HUES48 (cell line): ENCODE data around the gene MYO1D.
"Not testable (repeated sequence)": the region's sequence is repeated elsewhere in the genome, so short reads cannot be mapped to it uniquely, and the experiment has no call there.

Experiments
- H3K27ac ChIP-seq: one replicate; pipeline ENCODE4 v1.7.0; 2013; ENCODE audit warnings: low read depth, low read length, inconsistent platforms
- H3K27me3 ChIP-seq: 2 replicates; pipeline ENCODE4 v1.6.1; 2013; ENCODE audit warnings: mild to moderate bottlenecking, low read length; ENCODE audit not compliant: control insufficient read depth, insufficient read depth
- H3K36me3 ChIP-seq: 2 replicates; pipeline ENCODE4 v1.6.1; 2013; ENCODE audit warnings: low read length; ENCODE audit not compliant: control insufficient read depth, insufficient read depth
- H3K4me1 ChIP-seq: 2 replicates; pipeline ENCODE4 v1.6.1; 2013; ENCODE audit warnings: mild to moderate bottlenecking, low read length; ENCODE audit not compliant: control insufficient read depth, insufficient read depth
- H3K4me3 ChIP-seq: 2 replicates; pipeline ENCODE4 v1.5.1; 2013; ENCODE audit warnings: mild to moderate bottlenecking, low read depth, low read length
- H3K9ac ChIP-seq: 2 replicates; pipeline ENCODE4 v1.6.1; 2013; ENCODE audit warnings: mild to moderate bottlenecking, low read depth, low read length, moderate library complexity
- H3K9me3 ChIP-seq: 2 replicates; pipeline ENCODE4 v1.6.1; 2013; ENCODE audit warnings: low read length; ENCODE audit not compliant: control insufficient read depth, insufficient read depth

Gene MYO1D

GRCh38 chr17:32651084-32651483 is 225.8 kb downstream of the MYO1D start:
- Histone ChIP-seq H3K9me3 (no peaks in the 10 kb centered on the region), H3K27ac (no peak overlapping the region), H3K4me1 (no peaks in the 10 kb centered on the region), H3K36me3 (peaks cover 8% of the 10 kb centered on the region; the same call in 1 of the 2 replicates), H3K9ac (no peak overlapping the region), H3K4me3 (no peak overlapping the region), H3K27me3 (no peaks in the 10 kb centered on the region)

DNA sequence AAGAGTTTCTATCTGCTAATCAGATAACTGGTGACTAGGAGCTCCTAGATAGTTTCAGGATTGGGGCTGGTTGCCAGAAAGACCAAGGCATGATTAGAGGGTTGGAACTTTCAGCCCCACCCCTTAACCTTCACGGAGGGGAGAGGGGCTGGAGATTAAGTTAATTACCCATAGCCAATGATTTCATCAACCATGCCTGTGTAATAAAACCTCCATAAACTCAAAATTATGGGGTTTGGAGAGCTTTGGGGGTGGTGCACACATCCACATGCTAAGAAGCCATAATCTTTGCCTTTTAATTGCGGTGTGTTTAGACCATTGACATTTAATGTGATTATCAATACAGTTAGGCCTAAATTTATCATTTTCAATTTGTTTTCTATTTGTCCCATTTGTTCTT is 228.5 kb downstream of the MYO1D start:
- Histone ChIP-seq H3K27ac (no peak overlapping the region), H3K4me1 (no peaks in the 10 kb centered on the region), H3K27me3 (no peaks in the 10 kb centered on the region), H3K9me3 (no peaks in the 10 kb centered on the region), H3K4me3 (no peak overlapping the region), H3K36me3 (peaks cover 5% of the 10 kb centered on the region; the same call in 1 of the 2 replicates), H3K9ac (no peak overlapping the region)

GRCh38 chr17:32646941-32647340 is 230.0 kb downstream of the MYO1D start:
- Histone ChIP-seq H3K9me3 (no peaks in the 10 kb centered on the region), H3K27ac (no peak overlapping the region), H3K4me1 (no peaks in the 10 kb centered on the region), H3K4me3 (no peak overlapping the region), H3K36me3 (peaks cover 2% of the 10 kb centered on the region; the same call in 1 of the 2 replicates), H3K27me3 (no peaks in the 10 kb centered on the region), H3K9ac (no peak overlapping the region)

DNA sequence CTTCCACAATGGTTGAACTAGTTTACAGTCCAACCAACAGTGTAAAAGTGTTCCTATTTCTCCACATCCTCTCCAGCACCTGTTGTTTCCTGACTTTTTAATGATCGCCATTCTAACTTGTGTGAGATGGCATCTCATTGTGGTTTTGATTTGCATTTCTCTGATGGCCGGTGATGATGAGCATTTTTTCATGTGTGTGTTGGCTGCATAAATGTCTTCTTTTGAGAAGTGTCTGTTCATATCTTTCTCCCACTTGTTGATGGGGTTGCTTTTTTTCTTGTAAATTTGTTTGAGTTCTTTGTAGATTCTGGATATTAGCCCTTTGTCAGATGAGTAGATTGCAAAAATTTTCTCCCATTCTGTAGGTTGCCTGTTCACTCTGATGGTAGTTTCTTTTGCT is 235.4 kb downstream of the MYO1D start:
- H3K36me3 ChIP-seq, H3K9ac ChIP-seq, H3K4me1 ChIP-seq, H3K4me3 ChIP-seq, H3K9me3 ChIP-seq, H3K27me3 ChIP-seq, H3K27ac ChIP-seq: not testable (repeated sequence)

DNA sequence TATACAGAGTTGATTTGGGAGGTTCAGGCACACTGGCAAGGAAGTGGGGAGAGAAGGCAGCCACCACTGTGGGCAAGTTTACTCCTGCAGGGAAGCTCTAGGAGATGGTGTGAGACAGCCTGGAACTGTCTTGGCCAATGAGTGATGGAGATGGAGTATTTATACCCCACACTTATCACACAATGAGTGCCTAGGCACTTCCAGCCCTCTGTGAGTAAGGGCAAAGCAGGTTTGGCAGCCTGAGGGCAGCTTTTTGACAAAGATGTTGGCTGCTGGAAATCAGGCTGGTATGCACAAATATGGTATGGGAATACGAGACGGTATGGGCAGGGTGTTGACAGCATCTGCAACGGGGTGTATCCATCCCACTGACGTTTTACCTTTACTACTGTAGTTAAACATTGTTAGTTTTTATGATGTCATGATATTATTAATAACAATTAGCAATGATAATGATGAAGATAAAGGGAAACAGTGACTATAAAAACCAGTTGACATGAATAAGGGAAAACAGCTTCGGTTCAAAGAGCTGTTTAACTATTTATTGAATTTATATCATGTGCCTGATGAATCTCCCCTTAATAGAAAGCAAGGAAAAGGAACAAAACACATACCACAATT is 240.2 kb downstream of the MYO1D start:
- H3K9me3 ChIP-seq: no peaks in the 10 kb centered on the region
- H3K27ac ChIP-seq: no peak overlapping the region
- no peaks in the 10 kb centered on the region for H3K36me3 ChIP-seq
- H3K9ac ChIP-seq: no peak overlapping the region
- no peak overlapping the region for H3K4me3 ChIP-seq
- no peaks in the 10 kb centered on the region for H3K27me3 ChIP-seq
- no peaks in the 10 kb centered on the region for H3K4me1 ChIP-seq

- H3K9me3 ChIP-seq: no peaks in the 10 kb centered on the region
- no peaks in the 10 kb centered on the region for H3K27me3 ChIP-seq
- H3K9ac ChIP-seq: no peak overlapping the region
- H3K36me3 ChIP-seq: no peaks in the 10 kb centered on the region
- no peak overlapping the region for H3K4me3 ChIP-seq
- H3K27ac ChIP-seq: no peak overlapping the region
- H3K4me1 ChIP-seq: no peaks in the 10 kb centered on the region
Observed at GRCh38 chr17:32634167-32634566, 242.8 kb downstream of the MYO1D start.

- Histone ChIP-seq H3K9me3 (no peaks in the 10 kb centered on the region), H3K9ac (no peak overlapping the region), H3K27ac (no peak overlapping the region), H3K36me3 (no peaks in the 10 kb centered on the region), H3K4me3 (no peak overlapping the region), H3K27me3 (no peaks in the 10 kb centered on the region), H3K4me1 (peaks cover 13% of the 10 kb centered on the region)
Observed at GRCh38 chr17:32631341-32632096, 245.4 kb downstream of the MYO1D start.

- no peaks in the 10 kb centered on the region for H3K9me3 ChIP-seq
- H3K27me3 ChIP-seq: no peaks in the 10 kb centered on the region
- H3K4me3 ChIP-seq: no peak overlapping the region
- no peak overlapping the region for H3K9ac ChIP-seq
- H3K36me3 ChIP-seq: no peaks in the 10 kb centered on the region
- peaks cover 16% of the 10 kb centered on the region for H3K4me1 ChIP-seq
- no peak overlapping the region for H3K27ac ChIP-seq
Observed at GRCh38 chr17:32629563-32630190, 247.2 kb downstream of the MYO1D start.

DNA sequence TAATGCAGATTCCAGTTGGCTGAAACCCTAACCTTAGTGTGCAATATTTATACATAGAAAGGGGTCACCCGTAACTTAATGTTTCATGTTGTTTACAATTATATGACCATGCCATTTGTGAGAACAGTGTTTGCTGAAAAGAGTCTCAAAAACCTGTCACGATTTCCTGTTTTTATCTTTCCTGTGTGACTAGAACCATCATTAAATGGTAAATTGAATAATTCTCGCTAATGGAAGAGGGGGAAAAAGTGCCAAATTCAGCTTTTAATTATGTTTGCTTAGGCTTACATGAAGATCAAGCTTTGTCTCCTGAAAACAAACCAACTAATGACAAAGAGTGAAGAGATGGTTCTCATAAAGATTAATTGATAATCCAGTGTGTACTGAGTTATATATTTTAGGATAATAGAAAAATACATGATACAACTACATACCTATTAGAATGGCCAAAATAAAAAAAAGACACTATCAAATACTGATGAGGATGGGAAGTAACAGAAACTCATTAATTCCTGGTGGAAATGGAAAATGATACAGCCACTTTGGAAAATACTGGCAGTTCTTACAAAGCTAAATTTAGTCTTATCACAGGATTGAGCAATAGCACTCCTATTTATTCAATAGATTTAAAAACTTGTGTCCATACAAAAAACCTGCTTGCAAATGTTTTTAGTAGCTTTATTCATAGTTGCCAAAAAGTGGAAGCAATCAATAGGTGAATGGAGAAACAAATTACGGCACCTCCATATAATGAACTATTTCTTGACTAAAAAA is 248.5 kb downstream of the MYO1D start:
- Histone ChIP-seq H3K27ac (no peak overlapping the region), H3K27me3 (no peaks in the 10 kb centered on the region), H3K36me3 (no peaks in the 10 kb centered on the region), H3K9ac (no peak overlapping the region), H3K4me1 (peaks cover 16% of the 10 kb centered on the region), H3K9me3 (no peaks in the 10 kb centered on the region), H3K4me3 (no peak overlapping the region)

DNA sequence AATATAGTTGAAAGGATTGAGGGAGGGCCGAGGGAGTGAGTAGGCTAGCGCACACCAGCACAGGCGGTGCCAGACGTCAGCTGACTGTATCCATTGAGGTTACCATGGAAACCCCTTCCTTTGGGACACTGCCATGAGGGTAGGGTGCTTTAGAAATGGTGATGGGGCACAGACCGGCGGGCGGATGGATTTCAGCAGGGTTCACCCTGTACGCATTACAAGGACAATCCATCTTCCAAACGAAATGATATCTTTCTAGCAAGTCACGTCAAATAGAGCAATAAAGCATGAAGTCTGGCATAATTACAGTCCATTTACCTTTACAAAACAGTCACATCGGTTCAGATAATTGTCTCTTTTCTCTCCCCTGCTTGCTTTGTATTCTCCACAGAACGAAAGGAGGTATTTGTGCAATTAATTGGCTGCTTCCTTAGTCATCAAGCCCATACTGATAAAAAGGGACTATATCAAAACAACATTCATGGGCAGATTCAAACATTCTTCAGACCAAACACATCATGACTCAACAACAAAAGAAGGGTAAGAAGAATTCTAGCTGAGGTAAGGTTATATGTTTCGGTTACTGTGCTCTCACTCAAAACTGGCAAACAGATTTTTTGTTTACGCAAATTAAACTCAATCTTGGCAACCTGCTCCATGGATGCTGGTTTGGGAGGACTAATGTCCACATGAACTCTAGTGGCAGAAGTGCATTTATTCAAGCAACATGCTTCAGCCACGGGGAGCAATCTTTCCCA is 249.5 kb downstream of the MYO1D start:
- H3K9me3 ChIP-seq: no peaks in the 10 kb centered on the region
- H3K27me3 ChIP-seq: no peaks in the 10 kb centered on the region
- H3K4me1 ChIP-seq: peaks cover 16% of the 10 kb centered on the region
- peak overlapping the region; percentile 27; the same call in 1 of the 2 replicates for H3K4me3 ChIP-seq
- H3K9ac ChIP-seq: no peak overlapping the region
- H3K36me3 ChIP-seq: no peaks in the 10 kb centered on the region
- H3K27ac ChIP-seq: peak overlapping the region; percentile 37
